ENCODE data around the gene TTN. TPM values are rescaled to one million over a fixed set of nuclear protein-coding genes. Genes with fewer than 3 reads are reported as not detected.

Gene TTN
- total and polyA plus RNA-seq, 10 of the 15 experiments (the other 5 are each of a cell fraction or from before 2014, with no cell fraction given): 0.15 to 9.0 (median 1.8) TPM

GRCh38 chr2:178517496-178517895 is 289.7 kb downstream of the TTN start:
- Histone ChIP-seq H3K79me2 (ENCODE audit: control insufficient read depth, insufficient read depth, low read length) (no peaks in the 10 kb centered on the region), H3K4me3 (no peak overlapping the region), H2AFZ (ENCODE audit: control insufficient read depth, low read depth, low read length) (no peak overlapping the region), H3K27ac (ENCODE audit: control insufficient read depth, insufficient read depth) (no peak overlapping the region), H3K4me2 (ENCODE audit: control insufficient read depth, insufficient read depth) (no peak overlapping the region), H3K9ac (ENCODE audit: control insufficient read depth, insufficient read depth, low read length) (no peak overlapping the region), H3K9me3 (replicated peaks; ENCODE audit: control insufficient read depth, insufficient read depth, low read length) (no peaks in the 10 kb centered on the region; the same call in 2 of the 3 replicates), H3K27me3 (replicated peaks in 1 of 2; ENCODE audit: control insufficient read depth in 2 of 2, insufficient read depth in 2 of 2, low read length in 1 of 2) (no peaks in the 10 kb centered on the region), H3K4me1 (ENCODE audit: control insufficient read depth, insufficient read depth, low read length) (no peaks in the 10 kb centered on the region), H4K20me1 (ENCODE audit: control insufficient read depth, insufficient read depth) (no peaks in the 10 kb centered on the region), H3K36me3 (ENCODE audit: control insufficient read depth in 2 of 2, insufficient read depth in 2 of 2, low read length in 1 of 2) (no peaks in the 10 kb centered on the region; a peak in 1 of 4 replicates)
- RAD21 ChIA-PET (ENCODE audit: unreplicated experiment): interaction anchor here (1.4 kb wide), 1 partner anchor 12 kb away, joined by 3 read pairs; no protein-coding TSS in a partner anchor
- no TSS peak for BruUV-seq (replicated peaks)
- in situ Hi-C loops (cut with MboI): no loop called here
- SMC1A ChIA-PET (ENCODE audit: uncharacterized antibody, unreplicated experiment): interaction anchor here (0.6 to 2.3 kb wide), 5 partner anchors 11 to 134 kb away, joined by 3 to 16 read pairs (median 4); no protein-coding TSS in a partner anchor
- 48% methylated on average over 1 of the region's 1 CpG for WGBS (ENCODE audit: insufficient coverage, insufficient replicate concordance, low lambda C conversion rate, missing lambda C conversion rate)
- intact Hi-C loops (cut with micrococcal nuclease; ENCODE audit: unreplicated experiment): no loop called here
- DNase-seq (ENCODE audit: low read depth, low spot score): no peak
- CTCF ChIA-PET: interaction anchor here (1.4 kb wide), 1 partner anchor 211 kb away, joined by 3 read pairs; no protein-coding TSS in a partner anchor
- POLR2A ChIA-PET: interaction anchor here (0.9 to 1.1 kb wide), 2 partner anchors 10 to 35 kb away, joined by 3 to 4 read pairs; no protein-coding TSS in a partner anchor
- ATAC-seq: no peak
- no peak for FAIRE-seq
- TF ChIP-seq BACH1 (IDR thresholded peaks at IDR 0.05; ENCODE audit: borderline replicate concordance) (no peak), SMARCA5 (IDR thresholded peaks at IDR 0.05) (no peak), RBBP5 (conservative IDR thresholded peaks at IDR 0.05) (no peak), MXI1 (IDR thresholded peaks at IDR 0.05; ENCODE audit: low read depth, low read length) (no peak), JUND (IDR thresholded peaks at IDR 0.05; ENCODE audit: low read depth, low read length) (no peak), MTA3 (IDR thresholded peaks at IDR 0.05; ENCODE audit: borderline replicate concordance, low read length) (no peak), CREM (IDR thresholded peaks at IDR 0.05; ENCODE audit: low read depth) (no peak), ZSCAN29 (IDR thresholded peaks at IDR 0.05) (no peak), EED (IDR thresholded peaks at IDR 0.05; ENCODE audit: low read depth) (no peak), ZBTB33 (IDR thresholded peaks at IDR 0.05) (no peak), EZH2 (IDR thresholded peaks at IDR 0.05; ENCODE audit: borderline replicate concordance, control insufficient read depth, low read depth, low read length) (no peak), ATF3 (IDR thresholded peaks at IDR 0.05; ENCODE audit: borderline replicate concordance, extremely low read depth, low read depth, low read length) (no peak), ELK1 (IDR thresholded peaks at IDR 0.05; ENCODE audit: low read depth, low read length) (no peak)

All from GM12878 (cell line).